ENCODE measurements around the gene MRPL24.
A peak's percentile ranks its signal among the peaks of the same experiment; 100 is the strongest.

Gene MRPL24

DNA sequence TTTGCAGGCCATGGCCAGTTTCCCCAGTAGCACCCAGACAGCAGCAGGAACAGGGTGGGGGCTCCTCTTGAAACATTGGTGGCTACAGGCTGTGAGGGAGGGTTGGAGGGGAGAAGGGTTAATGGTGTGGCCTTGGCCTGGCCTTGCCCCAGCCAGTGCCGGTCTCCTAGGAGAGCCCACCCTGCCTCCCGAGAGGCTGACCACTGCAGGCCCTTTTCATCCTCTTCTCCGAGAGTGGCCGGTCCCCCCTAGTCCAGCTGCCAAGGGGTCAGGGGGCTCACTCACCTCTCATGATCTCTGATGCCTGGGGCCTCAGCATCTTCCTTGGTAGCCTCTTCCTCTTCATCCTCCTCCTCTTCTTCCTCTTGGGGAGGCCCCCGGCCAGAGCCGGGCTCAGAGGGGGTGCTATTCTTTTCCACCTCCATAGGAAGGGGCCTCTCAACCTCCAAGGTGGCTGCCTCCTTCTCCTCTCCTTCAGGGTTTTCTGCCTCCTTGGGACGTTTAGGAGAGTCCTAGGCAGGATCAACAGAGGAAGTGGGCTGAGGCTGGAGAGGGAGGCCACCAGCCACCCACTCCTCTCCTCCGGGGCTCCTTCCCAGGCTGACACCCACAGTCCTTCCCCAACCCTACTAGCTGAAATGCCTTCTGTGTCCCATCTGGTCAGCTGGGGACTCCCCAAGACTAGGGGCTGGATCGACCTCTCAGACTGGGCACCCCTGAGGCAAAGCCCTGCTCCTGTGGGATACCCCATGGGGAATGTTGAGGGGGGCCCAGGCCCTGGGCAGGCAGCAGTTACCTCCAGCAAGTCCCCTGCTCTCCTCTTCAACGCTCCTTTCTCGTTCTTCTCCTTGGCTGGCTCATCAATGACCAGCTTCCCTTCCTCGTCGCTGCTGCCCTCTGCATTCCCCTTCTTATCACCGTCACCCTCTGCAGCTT, 2.7 kb upstream of the MRPL24 start:
- DNase-seq (ENCODE audit: low spot score), result no peak

- DNase-seq (ENCODE audit: low spot score), result no peak
Observed at GRCh38 chr1:156742801-156743200, 1.9 kb upstream of the MRPL24 start.

DNA sequence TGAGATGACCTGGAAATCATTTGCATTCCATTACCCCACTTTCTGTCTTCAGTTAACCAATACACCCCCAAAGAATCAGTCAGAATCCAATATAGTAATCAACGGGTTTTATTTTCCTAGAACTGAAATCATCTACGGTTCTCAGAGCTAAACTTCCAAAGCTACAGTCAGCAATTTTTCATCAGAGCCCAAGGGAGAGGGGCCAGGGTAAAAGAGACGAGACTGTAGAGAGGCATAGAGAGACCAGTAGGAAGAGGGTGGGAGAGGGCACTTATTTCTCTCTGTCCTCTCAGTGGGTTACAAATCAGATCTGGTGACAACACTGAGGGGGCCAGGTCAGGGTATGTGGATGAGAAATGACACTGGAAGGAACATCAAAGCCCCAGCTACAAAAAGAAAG, 1.1 kb upstream of the MRPL24 start:
- DNase-seq (ENCODE audit: low spot score), result no peak

- DNase-seq (ENCODE audit: low spot score), result no peak
Observed at GRCh38 chr1:156741481-156741983, 644 bp upstream of the MRPL24 start.

DNA sequence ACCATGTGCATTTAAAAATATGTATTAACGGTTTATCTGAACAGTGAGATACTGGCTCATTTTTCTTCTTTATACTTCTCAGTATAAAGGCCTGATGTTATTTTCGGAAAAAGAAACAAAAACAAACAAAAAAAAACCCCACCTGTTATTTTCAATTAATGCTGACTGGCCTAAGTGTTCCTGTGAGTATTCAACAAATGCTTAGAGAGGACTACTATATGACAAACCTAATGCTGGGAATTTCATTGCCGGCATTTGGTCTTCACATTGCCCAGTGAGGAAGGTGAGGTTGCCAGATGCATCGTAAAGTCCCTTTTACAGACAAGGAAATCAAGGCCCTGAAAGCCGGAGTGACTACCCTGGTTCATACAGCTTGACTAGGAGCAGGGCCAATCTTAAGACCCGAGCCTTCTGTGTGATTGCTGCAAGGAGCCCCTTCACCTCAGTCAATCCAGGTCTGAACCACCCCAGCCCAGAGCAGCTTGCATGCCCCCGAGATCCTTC, 599 bp downstream of the MRPL24 start:
- no peak for DNase-seq (ENCODE audit: low spot score)

DNA sequence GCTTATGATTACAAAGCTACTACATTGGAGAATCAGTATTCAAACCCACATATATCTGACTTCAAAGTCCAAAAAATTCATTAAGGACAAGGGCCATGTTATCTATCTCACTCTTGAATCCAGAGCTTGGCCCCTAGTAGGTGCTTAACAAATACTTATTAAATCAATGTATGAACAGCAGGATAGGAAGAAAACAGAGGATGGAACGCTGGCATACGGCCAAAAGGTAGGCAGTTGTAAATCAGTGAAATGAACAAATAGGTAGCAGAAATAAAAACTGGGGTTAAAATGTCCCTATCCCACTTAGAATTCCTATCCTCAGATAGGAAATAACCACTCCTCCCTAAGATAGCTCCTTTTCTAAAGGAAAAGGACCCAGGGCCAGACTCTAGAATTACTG, 2.0 kb downstream of the MRPL24 start:
- no peak for DNase-seq (ENCODE audit: low spot score)

DNA sequence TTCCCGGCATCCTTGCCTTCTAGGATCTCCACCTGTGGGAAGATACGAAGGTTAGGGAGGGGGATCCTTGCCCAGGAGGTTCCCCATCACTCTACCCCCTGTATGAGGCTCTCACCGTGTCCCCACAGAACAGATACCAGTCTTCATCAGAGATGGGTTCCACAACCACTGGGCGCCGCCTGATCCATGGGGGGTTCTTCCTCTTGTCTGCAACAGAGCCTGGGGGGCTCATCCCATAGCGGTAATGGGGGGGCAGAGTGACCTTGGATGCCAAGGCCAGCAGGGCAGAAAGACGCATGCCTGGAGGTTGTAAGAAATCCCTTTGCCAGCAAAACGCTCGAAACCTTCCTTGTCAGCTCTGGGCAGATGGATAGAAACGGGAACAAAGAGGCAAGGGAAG, 2.5 kb downstream of the MRPL24 start:
- DNase-seq (ENCODE audit: low spot score), result no peak

GRCh38 chr1:156733989-156734584, 6.8 kb downstream of the MRPL24 start:
- DNase-seq (ENCODE audit: low spot score), result no peak

DNA sequence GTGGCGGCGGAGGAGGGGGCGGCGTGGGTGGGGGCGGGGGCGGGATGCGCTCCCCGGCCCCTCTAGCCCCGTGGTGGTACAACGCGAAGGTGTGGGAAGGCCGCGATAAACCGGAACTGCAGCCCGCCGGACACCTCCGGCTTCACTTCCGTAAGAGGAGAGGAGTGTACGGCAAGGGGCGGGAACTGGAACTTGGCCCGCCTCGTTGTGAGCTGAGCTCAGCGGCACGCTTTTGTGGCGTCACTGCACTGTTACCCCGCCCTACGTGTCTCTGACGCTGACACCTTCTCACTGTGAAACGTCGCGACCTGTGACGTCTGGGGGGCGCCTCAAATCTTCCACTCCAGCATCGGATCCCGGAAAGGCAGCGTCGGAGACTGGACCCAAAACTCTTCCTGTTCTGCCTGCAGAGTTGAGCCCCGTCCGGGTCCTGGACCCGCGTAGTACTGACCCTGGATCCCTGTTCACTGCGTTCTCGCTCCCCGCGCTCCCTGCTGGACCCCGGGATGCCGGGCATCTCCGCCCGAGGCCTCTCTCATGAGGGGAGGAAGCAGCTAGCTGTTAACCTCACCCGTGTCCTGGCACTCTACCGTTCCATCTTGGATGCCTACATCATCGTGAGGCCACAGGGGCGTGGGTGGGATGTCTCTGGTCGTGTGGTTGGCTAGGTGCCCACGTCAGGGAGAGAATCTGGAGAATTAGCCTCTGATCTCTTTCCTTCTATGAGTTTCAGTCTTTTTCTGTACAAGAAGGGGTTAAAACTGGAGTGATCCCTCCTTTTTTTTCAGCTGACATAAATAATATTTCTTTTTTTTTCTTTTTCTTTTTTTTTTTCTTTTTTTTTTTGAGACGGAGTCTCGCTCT, 12.1 kb downstream of the MRPL24 start, which contains the start of gene ISG20L2:
ISG20L2 (minus strand) TSS at position 168 of the 864 bp plus-strand sequence. CDS start 1,114 bp downstream, outside the sequence.
- DNase-seq (ENCODE audit: low spot score), result peak; percentile 99

GRCh38 chr1:156727926-156728598, 12.8 kb downstream of the MRPL24 start, which contains the start of gene METTL25B:
Gene METTL25B (plus strand): TSS chr1:156728469. CDS start chr1:156729105, 636 bp downstream.
- DNase-seq (ENCODE audit: low spot score), result peak; percentile 88

DNA sequence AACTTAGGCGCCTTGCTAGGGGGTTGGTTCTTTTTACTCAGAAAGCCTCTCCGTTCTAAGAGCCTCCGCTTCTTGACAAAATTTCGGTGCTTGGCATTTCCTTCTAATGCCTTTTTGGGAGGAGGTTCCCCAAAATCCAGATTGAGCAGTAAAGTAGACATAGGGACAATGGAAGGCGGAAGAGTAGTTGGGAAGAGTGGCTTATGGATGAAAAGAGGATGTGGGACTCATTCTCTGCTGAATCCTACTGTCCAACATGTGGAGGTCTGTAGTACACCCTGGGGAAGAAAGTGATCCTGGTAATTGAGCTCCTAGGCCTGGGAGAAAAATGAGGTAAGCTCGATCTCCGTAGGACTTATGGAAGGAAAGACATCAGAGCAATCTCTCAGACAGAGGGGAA, 13.4 kb downstream of the MRPL24 start:
- DNase-seq (ENCODE audit: low spot score), result no peak

GRCh38 chr1:156726549-156727226, 14.2 kb downstream of the MRPL24 start:
- peak; percentile 68 for DNase-seq (ENCODE audit: low spot score)

DNA sequence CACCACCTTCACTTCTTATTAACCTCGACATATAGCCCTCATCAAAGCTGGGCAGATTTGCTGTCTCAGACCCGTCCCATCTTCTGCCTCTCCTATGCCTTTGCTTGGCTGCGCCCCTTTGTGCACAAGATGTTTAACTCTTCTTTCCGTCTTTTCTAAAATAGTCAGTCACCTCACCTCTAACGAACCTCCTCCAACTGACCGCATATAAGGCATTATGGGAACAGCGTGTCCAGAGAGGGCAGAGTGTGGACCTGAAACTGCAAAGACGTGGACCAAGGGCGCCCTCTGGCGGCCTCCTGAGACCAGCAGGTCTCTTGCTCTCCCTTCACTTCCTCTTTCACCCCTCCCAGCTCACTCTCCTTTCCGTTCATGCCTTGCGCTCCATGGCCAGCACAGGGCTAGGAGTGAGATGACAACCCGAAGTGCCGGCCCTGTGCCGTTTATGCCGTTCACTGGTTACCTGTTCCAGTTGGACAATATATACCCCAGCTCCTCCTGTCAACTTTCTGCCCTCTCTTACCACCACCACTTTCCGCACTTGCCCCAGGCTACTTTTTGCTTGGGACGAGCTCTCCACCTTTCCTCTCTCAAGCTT, 15.1 kb downstream of the MRPL24 start:
- DNase-seq (ENCODE audit: low spot score), result peak; percentile 90

DNA sequence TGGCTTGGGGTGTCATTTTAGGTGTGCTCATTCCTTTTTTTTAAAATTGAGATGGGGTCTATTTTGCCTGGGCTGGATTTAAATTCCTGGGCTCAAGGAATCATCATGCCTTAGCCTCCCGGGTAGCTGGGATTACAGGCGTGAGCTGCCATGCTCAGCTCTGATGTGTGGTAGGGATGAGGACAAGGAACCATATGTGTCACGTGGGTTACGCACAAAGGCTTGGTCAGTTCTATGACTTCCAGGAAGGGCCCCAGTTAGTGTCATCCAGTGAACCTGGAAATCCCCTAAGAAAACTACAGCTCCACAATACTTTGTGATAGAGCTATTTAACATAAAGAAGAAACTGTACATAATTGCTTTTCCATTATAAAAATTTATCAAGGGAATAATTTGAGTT, 19.4 kb downstream of the MRPL24 start:
- no peak for DNase-seq (ENCODE audit: low spot score)

GRCh38 chr1:156721131-156721530, 19.8 kb downstream of the MRPL24 start:
- no peak for DNase-seq (ENCODE audit: low spot score)

GRCh38 chr1:156717351-156717750, 23.5 kb downstream of the MRPL24 start:
- DNase-seq (ENCODE audit: low spot score), result no peak

GRCh38 chr1:156714830-156715229, 26.1 kb downstream of the MRPL24 start:
- DNase-seq (ENCODE audit: low spot score), result no peak

DNA sequence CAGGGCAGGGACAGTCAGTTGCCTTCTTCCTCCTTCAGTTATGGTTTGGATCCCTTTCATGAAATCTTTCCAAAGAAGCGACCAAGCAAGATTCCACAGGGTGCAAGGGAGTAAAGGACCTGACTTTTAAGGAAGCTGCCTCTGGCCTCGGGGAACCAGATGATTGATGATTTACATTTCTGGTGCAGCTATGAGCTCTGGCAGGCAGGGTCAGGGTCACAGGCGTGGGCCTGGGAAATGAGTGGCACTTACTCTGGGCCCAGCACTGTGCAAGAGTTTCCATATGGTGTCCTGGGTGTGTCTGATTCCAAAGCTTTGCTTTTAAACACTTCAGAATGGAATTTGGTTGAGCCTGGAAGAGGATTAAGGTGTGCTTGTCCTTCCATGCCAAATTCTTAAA, 28.3 kb downstream of the MRPL24 start:
- DNase-seq (ENCODE audit: low spot score), result no peak

DNA sequence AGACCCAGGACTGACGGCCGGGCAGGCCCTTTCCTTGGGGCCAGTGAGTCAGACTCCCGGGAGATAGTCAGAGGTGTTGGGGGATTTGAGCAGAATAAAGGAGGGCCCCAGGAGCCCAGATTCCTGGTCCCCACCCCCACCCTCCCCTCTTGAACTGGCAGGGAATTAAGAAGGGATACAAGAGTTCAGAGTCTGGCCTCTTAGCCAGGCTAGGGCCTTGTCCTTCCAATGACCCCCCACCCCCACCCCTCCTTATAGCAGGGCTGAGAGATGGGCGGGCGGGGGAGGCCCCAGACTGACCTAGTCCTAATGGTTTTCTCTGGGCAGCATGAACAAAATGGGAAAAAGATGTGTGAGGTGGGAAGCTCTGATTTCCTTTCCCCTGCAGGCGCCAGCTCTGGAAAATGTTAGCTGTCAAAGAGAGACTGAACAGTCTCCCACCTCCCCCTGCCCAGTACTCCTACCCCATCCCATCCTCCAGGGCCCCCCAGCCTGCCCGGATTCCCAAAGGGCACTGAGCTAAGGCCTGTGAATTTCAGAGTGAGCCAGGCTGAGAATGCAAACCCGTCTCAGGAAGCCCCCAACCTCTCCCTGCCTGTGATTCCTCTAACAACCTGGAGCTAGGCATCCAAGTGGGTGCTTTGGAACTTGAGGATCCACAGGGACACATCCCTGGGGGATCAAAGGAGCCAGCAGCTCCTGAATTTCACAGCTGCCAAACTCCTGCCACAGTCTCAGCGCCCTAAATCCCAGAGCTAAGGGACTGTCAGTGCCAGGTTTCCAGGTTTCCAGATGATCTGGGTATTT, 29.7 kb downstream of the MRPL24 start:
- DNase-seq (ENCODE audit: low spot score), result peak; percentile 83

All from SK-N-DZ (cell line).